Right cardiac atrium (tissue), 5 donors: ENCODE results near the gene EBF4. TPM values are rescaled to one million over a fixed set of nuclear protein-coding genes. Genes with fewer than 3 reads are reported as not detected.
A peak's percentile ranks its signal among the peaks of the same experiment; 100 is the strongest.
"Not testable (repeated sequence)": the region's sequence is repeated elsewhere in the genome, so short reads cannot be mapped to it uniquely, and the experiment has no call there.

Source experiments
- ATAC-seq, 2 donors: fragments of 200-7000 bp; cut with Tn5 transposase; one replicate each; pipeline versions ENCODE4 v1.8.0 to v1.9.1; 2020; ENCODE audit warnings: moderate library complexity in 2 of 2, mild to moderate bottlenecking in 1 of 2
- DNase-seq, 3 donors: peaks; one replicate each; pipeline ENCODE4 v3.0.0-alpha.2; 2020
- H3K27ac ChIP-seq: one replicate; pipeline ENCODE4 v1.5.1; 2013; ENCODE audit warnings: mild to moderate bottlenecking, low read length, control low read depth, moderate library complexity
- H3K27me3 ChIP-seq: one replicate; pipeline ENCODE4 v1.6.1; 2013; ENCODE audit not compliant: control insufficient read depth, insufficient read depth
- H3K4me1 ChIP-seq: one replicate; pipeline ENCODE4 v1.6.1; 2013; ENCODE audit warnings: low read length; ENCODE audit not compliant: control insufficient read depth, insufficient read depth
- H3K4me3 ChIP-seq: one replicate; pipeline ENCODE4 v1.5.1; 2013; ENCODE audit warnings: low read length, control low read depth
- H3K9me3 ChIP-seq: one replicate; pipeline ENCODE4 v1.6.1; 2013; ENCODE audit warnings: low read length; ENCODE audit not compliant: control insufficient read depth
- WGBS: extraction: QIAGEN DNeasy Blood & Tissue Kit; methylation state at CpG from one replicate; pipeline ENCODE4 v1.1.7; 2013; 5-methylcytosine and 5-hydroxymethylcytosine counted together
- intact Hi-C, 4 donors: fragments of 100-400 bp; cut with DNase I; formaldehyde crosslinking; loops; one replicate each; pipeline versions ENCODE4 v1.11.0 to v1.14.0; 2022 to 2023
- polyA plus RNA-seq: library from polyadenylated mRNA; stranded (reverse); fragments of 200-250 nt; gene quantifications from one replicate; pipeline ENCODE4 v1.2.3, GENCODE V29; 2013
- total RNA-seq, 4 donors: library from RNA; stranded (reverse); fragmentation: NEBNext Ultra II Directional; extraction: Animal tissue kit (Norgen Biotek cat#: 25700); gene quantifications; one replicate each; pipeline ENCODE4 v1.2.1, GENCODE V29; 2021
- donor health status: healthy with polysubstance abuse.
- donor health status: DM: no; HTN: yes; CAD: no.
- donor health status: DM: no; HTN: no; CAD: no.
- donor health status: DM: no; HTN: yes; CAD: no; lungs with severe emphysema.
- donor health status: DM: yes; HTN: yes; CAD: no.

The EBF4 gene
- total and polyA plus RNA-seq, 5 donors: 4.8 to 13.5 (median 10.0) TPM

DNA sequence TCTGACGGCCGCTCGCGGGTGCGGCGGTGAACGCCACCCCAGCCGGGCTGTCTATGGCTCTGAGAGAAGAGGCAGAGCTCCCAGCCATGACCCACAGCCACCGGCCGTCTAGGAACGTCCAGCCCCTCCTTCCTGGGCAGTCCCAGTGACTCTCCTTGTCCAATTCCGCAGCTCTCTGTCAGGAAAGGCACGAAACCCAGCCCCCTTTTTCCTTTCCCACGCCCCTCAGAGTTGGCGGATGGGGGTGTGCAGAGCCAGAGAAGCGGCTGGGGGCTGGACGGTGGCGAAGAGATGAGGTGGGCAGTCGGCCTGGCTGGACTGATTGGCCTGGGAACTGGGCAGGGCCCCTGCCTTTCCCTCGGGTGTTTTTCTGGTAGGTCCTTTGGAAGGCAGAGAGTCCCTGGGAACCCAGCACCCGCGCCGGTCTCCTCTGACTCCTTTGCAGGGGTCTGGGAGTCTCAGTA is 1.5 kb downstream of the EBF4 start:
- 31% methylated on average over 23 of the region's 23 CpGs for WGBS
- no peak overlapping the region for H3K27ac ChIP-seq
- no peaks in the 10 kb centered on the region for H3K9me3 ChIP-seq
- intact Hi-C loops: no loop called here
- no peaks in the 10 kb centered on the region for H3K4me1 ChIP-seq
- no peaks in the 10 kb centered on the region for H3K27me3 ChIP-seq
- peak overlapping the region; percentile 99 for H3K4me3 ChIP-seq
- DNase-seq: peak in 1 of 3 donors; percentile 30
- peak in 1 of 2 donors; percentile 60 for ATAC-seq

DNA sequence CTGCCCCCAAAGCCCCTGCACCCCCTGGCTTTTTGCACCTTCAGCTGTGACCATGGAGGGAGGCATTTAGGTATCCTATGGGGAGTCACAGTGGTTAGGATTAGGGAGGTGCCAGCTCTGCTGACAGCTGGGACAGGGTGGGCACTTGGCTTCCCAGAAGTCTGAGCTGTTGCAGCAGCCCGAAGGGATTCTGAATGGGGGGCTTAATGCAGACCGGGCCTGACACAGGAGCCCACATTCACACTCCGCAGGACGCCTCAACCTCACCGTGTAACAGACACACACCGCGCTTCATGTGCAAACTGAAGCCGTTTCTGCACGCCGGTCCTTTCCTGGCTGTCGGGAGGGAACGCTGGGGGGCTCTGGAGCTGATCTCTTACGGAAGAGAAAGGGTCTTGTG is 1.9 kb downstream of the EBF4 start:
- no peak overlapping the region for H3K27ac ChIP-seq
- H3K4me3 ChIP-seq: no peak overlapping the region
- DNase-seq: no peak
- 66% methylated on average over 13 of the region's 13 CpGs for WGBS
- intact Hi-C loops: no loop called here
- H3K27me3 ChIP-seq: no peaks in the 10 kb centered on the region
- no peak for ATAC-seq
- no peaks in the 10 kb centered on the region for H3K9me3 ChIP-seq
- no peaks in the 10 kb centered on the region for H3K4me1 ChIP-seq

DNA sequence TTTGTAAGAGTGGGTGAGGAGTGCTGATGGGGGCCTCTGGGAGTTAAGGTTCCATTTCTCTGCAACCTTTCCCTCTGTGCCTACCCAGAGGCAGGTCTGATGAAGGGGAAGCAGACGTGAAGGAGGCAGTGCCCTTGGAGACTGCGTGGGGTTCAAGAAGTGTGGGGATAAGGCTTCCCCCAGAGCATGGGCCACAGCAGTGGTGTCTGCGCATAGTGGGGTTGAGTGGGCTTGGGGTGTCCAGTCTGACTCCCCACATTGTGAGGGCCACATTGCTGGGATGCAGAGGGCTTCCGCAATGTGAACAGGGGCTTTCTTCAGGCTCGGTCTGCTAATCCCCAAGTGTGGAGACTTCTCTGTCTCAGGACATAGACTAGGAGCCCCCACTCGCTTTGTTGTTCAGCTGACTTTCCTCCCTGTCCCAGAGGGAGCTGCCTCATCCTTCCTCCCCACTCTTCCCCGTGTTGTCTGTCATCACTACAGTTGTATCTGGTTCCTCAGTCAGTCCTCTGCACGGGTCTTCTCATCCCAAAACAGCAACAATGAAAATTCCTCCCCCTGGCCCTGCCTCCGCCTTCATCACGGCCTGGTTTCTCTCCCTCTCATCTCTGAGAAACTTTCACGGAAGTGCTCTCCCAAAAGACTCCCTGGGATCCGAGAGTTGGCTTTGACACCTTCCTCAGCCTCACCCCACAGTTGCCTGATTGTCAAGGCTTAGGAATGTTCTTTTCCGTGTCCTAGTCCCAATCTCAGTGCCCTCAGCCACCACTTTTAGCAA is 2.8 kb downstream of the EBF4 start:
- Histone ChIP-seq H3K4me3 (no peak overlapping the region), H3K9me3 (no peaks in the 10 kb centered on the region), H3K27ac (no peak overlapping the region), H3K27me3 (no peaks in the 10 kb centered on the region), H3K4me1 (no peaks in the 10 kb centered on the region)
- DNase-seq (no peak), ATAC-seq (no peak)
- intact Hi-C loops: no loop called here
- WGBS: 80% methylated on average over 13 of the region's 13 CpGs

DNA sequence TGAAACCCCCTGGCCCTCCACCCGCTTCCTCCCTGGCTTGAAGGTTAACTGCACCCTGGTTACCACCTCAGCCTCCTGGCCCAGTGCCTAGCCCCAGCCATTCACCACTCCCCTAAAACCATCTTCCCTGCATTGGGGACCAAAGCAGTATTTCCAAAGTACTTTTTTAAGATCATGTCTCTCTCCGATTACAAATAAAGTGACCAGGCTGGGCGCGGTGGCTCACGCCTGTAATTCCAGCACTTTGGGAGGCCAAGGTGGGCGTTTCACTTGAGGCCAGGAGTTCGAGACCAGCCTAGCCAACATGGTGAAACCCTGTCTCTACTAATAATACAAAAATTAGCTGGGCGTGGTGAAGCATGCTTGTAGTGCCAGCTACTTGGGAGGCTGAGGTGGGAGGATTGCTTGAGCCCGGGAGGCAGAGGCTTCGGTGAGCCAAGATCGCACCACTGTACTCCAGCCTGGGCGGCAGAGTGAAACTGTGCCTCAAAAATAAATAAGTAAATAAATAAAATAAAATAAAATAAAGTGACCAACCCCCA is 3.5 kb downstream of the EBF4 start:
- H3K4me1 ChIP-seq, H3K27ac ChIP-seq, H3K4me3 ChIP-seq, intact Hi-C loops, H3K27me3 ChIP-seq, ATAC-seq, DNase-seq, H3K9me3 ChIP-seq: not testable (repeated sequence)
- 97% methylated on average over 12 of the region's 12 CpGs for WGBS

DNA sequence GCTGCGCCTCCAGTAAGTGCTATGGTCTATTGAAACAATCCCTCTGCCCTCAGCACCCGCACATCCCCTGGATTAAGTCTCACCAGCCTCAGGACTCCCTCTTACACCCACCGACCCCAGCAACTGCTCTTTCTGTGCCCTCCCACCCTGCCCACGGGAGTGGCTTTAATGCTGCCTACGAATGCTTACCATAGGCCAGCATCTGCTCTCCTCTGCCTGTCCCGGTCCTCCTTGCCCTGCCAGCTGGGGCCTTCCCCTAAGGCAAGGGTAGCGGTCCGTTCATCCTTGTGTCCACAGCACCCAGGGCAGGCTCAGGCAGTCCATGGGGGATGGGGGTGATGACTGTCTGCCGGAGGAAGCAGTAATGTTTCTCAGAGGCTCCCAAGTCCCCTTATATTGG is 4.1 kb downstream of the EBF4 start:
- intact Hi-C loops: no loop called here
- no peak for DNase-seq
- no peaks in the 10 kb centered on the region for H3K9me3 ChIP-seq
- no peak for ATAC-seq
- no peaks in the 10 kb centered on the region for H3K27me3 ChIP-seq
- H3K4me1 ChIP-seq: no peaks in the 10 kb centered on the region
- H3K27ac ChIP-seq: no peak overlapping the region
- 95% methylated on average over 9 of the region's 9 CpGs for WGBS
- H3K4me3 ChIP-seq: no peak overlapping the region

DNA sequence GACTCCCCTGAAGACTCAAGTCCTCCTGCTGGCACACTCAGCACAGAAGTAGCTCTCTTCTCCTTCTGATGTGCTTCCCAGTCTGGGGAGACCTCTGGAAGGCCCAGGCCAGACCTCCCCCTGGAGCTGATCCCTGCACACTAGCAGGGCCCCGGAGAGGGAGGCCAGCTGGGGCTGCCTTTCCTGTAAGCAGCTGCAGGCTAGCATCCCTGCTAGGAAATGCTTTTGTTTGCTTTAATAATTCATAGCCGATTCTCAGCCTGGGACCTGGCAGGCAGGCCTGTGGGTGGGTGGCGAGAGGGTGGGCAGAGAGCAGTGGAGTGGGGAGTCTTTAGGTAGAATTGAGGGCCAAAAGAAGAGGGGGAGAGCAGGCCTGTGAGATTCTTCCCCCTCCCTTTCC is 5.2 kb downstream of the EBF4 start:
- no peak overlapping the region for H3K27ac ChIP-seq
- intact Hi-C loops: no loop called here
- no peaks in the 10 kb centered on the region for H3K9me3 ChIP-seq
- no peaks in the 10 kb centered on the region for H3K27me3 ChIP-seq
- WGBS: 74% methylated on average over 3 of the region's 3 CpGs
- no peaks in the 10 kb centered on the region for H3K4me1 ChIP-seq
- no peak overlapping the region for H3K4me3 ChIP-seq
- ATAC-seq (no peak), DNase-seq (no peak)

DNA sequence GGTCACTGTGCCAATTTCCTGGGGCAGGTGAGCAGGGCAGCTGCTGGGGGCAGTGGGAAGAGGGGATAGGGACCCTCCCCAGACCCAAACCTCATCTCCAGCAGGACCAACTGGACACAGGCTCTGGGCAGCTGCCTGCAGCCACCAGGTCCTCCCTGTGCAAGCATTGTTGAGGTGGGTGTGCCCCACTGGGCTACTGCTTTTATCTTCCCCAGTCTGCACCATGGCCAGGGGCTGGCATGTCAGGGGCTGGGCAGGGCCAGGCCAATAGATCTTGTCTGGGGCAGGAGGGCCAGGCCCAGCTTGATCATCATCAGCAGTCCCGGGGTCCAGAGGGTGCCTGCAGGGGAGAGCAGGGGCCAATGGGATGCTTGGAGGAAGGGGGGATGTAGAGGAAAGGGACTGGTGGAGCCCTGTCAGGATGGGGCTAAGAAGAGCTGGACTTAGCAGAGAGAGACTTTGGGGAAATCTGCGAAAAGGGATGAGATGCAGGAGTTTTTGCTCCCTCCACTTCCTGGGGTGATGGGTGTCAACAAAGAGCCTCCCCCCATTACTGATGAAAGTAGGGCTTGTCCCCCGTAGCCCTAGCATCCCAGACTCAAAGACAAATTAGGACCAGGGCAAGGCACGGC is 5.7 kb downstream of the EBF4 start:
- intact Hi-C loops: no loop called here
- Histone ChIP-seq H3K27ac (no peak overlapping the region), H3K27me3 (no peaks in the 10 kb centered on the region), H3K4me3 (no peak overlapping the region), H3K9me3 (no peaks in the 10 kb centered on the region), H3K4me1 (no peaks in the 10 kb centered on the region)
- ATAC-seq: no peak
- peak in 1 of 3 donors; percentile 34 for DNase-seq
- 74% methylated on average over 4 of the region's 4 CpGs for WGBS

DNA sequence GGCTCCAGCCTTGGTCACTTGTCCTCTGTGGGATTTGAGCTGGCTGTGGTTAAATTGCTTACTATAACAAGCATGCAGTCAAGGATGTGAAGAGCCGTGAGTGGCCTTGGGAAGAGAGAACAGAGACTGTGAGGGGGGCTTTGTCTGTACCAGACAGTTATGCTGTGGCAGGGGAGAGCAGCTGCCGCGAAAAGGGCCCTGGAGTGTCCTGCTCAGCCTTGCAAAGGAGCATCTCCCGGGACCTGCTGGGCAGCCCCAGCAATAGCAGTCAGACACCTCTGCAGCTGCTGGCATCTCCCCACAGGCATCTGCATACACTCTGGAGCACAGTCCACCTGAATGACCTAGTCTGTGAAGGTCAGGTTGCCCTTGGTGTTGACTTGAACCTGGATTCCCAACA is 6.3 kb downstream of the EBF4 start:
- no peaks in the 10 kb centered on the region for H3K27me3 ChIP-seq
- no peaks in the 10 kb centered on the region for H3K9me3 ChIP-seq
- no peak for DNase-seq
- ATAC-seq: no peak
- intact Hi-C loops: no loop called here
- H3K27ac ChIP-seq: no peak overlapping the region
- no peak overlapping the region for H3K4me3 ChIP-seq
- WGBS: 79% methylated on average over 4 of the region's 4 CpGs
- H3K4me1 ChIP-seq: no peaks in the 10 kb centered on the region

DNA sequence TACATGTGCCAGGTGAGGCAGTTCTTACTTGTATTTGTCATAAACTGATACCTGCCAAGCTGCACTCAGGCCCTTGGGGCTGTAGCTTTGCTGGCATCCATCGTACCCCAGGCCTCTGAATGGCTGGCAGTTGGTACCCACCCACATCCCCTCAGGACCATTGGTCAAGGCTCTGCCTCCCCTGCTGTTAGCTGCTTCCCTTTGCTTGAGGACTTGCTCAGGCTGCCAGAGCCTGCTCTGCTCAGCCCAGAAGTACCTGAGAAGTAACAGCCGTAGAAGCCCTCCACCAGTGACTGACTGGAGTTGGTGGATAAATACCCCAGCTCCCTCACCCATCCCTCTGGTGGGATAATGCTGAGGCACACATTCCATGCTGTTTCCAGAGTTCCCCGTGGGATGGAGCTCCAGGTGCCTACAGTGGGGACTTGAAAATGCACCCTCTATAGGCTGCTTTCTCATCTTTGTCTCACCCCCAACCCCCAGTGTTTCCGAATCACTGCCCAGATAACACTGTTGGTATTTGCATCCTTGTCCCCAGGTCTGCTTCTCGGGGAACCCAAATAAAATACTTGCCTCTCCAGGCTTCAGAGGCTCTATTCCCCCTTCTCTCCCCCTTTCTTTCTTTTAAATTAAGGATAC is 7.3 kb downstream of the EBF4 start:
- H3K4me1 ChIP-seq: no peaks in the 10 kb centered on the region
- H3K27me3 ChIP-seq: no peaks in the 10 kb centered on the region
- DNase-seq: no peak
- ATAC-seq: no peak
- intact Hi-C loops: no loop called here
- H3K4me3 ChIP-seq: no peak overlapping the region
- H3K9me3 ChIP-seq: no peaks in the 10 kb centered on the region
- no peak overlapping the region for H3K27ac ChIP-seq
- 79% methylated on average over 5 of the region's 5 CpGs for WGBS

DNA sequence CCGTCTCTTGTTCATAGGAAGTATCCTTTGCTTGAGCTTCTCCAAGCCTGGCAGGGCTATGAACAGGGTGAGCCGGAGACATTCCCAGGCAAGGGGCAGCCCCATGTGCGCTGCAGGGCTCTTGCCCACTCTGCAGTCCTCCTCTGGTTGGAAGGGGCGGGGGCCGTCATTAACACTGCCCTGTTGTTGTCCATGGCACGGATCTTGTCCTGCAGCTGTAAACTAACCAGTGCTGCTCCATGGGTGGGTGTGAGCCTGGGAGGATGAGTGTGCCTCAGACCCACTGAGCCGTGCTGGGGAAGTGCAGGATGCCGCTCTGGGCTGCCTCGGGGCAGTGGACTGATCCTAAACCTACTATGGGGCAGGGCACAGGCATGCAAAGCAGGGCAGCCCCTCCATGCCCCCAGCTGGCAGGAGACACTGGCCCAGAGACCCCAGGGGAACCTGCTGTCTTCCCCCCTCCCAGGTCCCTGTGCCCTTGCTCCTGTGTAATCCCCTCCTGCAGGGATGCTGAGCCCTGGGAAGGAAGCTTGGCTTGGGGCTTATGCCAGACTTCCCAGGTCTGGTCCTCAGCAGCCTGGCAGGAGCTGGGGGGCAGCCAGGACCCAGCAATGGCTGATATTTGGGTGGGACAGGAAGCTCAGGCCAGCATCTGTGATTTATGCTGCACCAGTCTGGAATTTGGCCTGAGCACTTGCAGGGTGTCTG is 8.5 kb downstream of the EBF4 start:
- Histone ChIP-seq H3K27ac (no peak overlapping the region), H3K9me3 (no peaks in the 10 kb centered on the region), H3K4me1 (no peaks in the 10 kb centered on the region), H3K27me3 (no peaks in the 10 kb centered on the region), H3K4me3 (no peak overlapping the region)
- DNase-seq (peak in 1 of 3 donors; percentile 15), ATAC-seq (no peak)
- 66% methylated on average over 9 of the region's 9 CpGs for WGBS
- intact Hi-C loops: no loop called here
